Endothelial cell of umbilical vein (primary cell): ENCODE measurements around the gene CUX1. TPM values are rescaled to one million over a fixed set of nuclear protein-coding genes. Genes with fewer than 3 reads are reported as not detected.

Experiments
- BruUV-seq: library from RNA; stranded (reverse); fragments of 400-500 nt; replicated peaks from 2 replicates; lab custom pipeline; 2021; lab: Mats Ljungman, UMichigan
- CTCF ChIA-PET: fragments of 300-600, 350-600 bp; sonication (Branson Sonifier 250); formaldehyde crosslinking; loops from one replicate; lab custom pipeline; 2021; ENCODE audit warnings: antibody characterized with exemption, inconsistent platforms; lab: Charles Lee
- POLR2A ChIA-PET: fragments of 300-600, 350-600 bp; sonication (Branson Sonifier 250); formaldehyde crosslinking; loops from one replicate; lab custom pipeline; 2021; ENCODE audit warnings: antibody characterized with exemption, inconsistent platforms; lab: Charles Lee
- DNase-seq: peaks from one replicate; pipeline ENCODE4 v3.0.0-alpha.2; 2011; ENCODE audit warnings: low read depth, low spot score
- FAIRE-seq: peaks from 2 replicates; lab custom pipeline; 2011; peaks lifted over from hg19 to GRCh38; lab: Jason Lieb, UNC
- H2AFZ ChIP-seq: 2 replicates; pipeline ENCODE4 v1.6.0; 2012; ENCODE audit warnings: low read depth, low read length, control low read depth, inconsistent platforms
- H3K27ac ChIP-seq: 2 replicates; pipeline ENCODE4 v1.5.1; 2011; ENCODE audit warnings: low read depth, mild to moderate bottlenecking, control low read depth, low read length, moderate library complexity; ENCODE audit not compliant: insufficient read depth
- H3K27me3 ChIP-seq, 2 experiments: 2 replicates each; pipeline versions ENCODE4 v1.6.0 to v1.6.1; 2011; ENCODE audit warnings: low read length in 2 of 2, mixed read lengths in 1 of 2; ENCODE audit not compliant: control insufficient read depth in 2 of 2, insufficient read depth in 2 of 2
- H3K36me3 ChIP-seq, 2 experiments: 2 replicates in 1 of 2; 3 replicates in 1 of 2; pipeline ENCODE4 v1.5.1; 2011; ENCODE audit warnings: low read length in 2 of 2, mild to moderate bottlenecking in 1 of 2, moderate library complexity in 1 of 2; ENCODE audit not compliant: control insufficient read depth in 2 of 2, insufficient read depth in 2 of 2; ENCODE audit errors: extremely low read depth in 1 of 2
- H3K4me1 ChIP-seq: 3 replicates; pipeline ENCODE4 v1.5.1; 2011; ENCODE audit warnings: mild to moderate bottlenecking, low read length; ENCODE audit not compliant: control insufficient read depth, insufficient read depth; ENCODE audit errors: extremely low read depth
- H3K4me2 ChIP-seq: 2 replicates; pipeline ENCODE4 v1.6.1; 2011; ENCODE audit warnings: low read length, control low read depth, mixed read lengths; ENCODE audit not compliant: insufficient read depth
- H3K4me3 ChIP-seq, 3 experiments: fragments of 200-600 bp in 1 of 3; sonication (generic), shearing (Covaris generic) in 1 of 3; replicated peaks in 1 of 3; 2 replicates each; pipeline ENCODE4 v1.5.1; 2011 to 2016; ENCODE audit warnings: control low read depth in 3 of 3, low read length in 3 of 3, mild to moderate bottlenecking in 2 of 3, inconsistent platforms in 1 of 3, low read depth in 1 of 3, moderate library complexity in 1 of 3; ENCODE audit not compliant: insufficient read depth in 1 of 3
- H3K79me2 ChIP-seq: 2 replicates; pipeline ENCODE4 v1.6.0; 2012; ENCODE audit warnings: low read length, inconsistent platforms; ENCODE audit not compliant: control insufficient read depth, insufficient read depth
- H3K9ac ChIP-seq: replicated peaks from 2 replicates; pipeline ENCODE3; 2011; ENCODE audit warnings: low read length, control low read depth; ENCODE audit not compliant: insufficient read depth; ENCODE audit errors: extremely low read depth
- H3K9me1 ChIP-seq: replicated peaks from 3 replicates; pipeline ENCODE4 v1.6.0; 2011; ENCODE audit warnings: mild to moderate bottlenecking, low read length; ENCODE audit not compliant: control insufficient read depth, insufficient read depth; ENCODE audit errors: extremely low read depth
- H3K9me3 ChIP-seq: replicated peaks from 2 replicates; pipeline ENCODE4 v1.5.1; 2012; ENCODE audit warnings: low read length, inconsistent platforms; ENCODE audit not compliant: control insufficient read depth, insufficient read depth
- H4K20me1 ChIP-seq: replicated peaks from 2 replicates; pipeline ENCODE3; 2011; ENCODE audit warnings: mild to moderate bottlenecking, low read length; ENCODE audit not compliant: control insufficient read depth, insufficient read depth; ENCODE audit errors: extremely low read depth
- CTCF ChIP-seq, 2 donors: IDR thresholded peaks; 1 replicate in 1 of 2; 2 replicates in 1 of 2; pipeline ENCODE4 v1.5.1; 2011; ENCODE audit warnings: low read length in 2 of 2, mild to moderate bottlenecking in 2 of 2, moderate library complexity in 2 of 2, control low read depth in 1 of 2, inconsistent platforms in 1 of 2, low read depth in 1 of 2; ENCODE audit not compliant: insufficient read depth in 1 of 2; ENCODE audit errors: extremely low read depth in 1 of 2
- EZH2 ChIP-seq: IDR thresholded peaks from 2 replicates; pipeline ENCODE4 v1.6.1; 2012; ENCODE audit warnings: borderline replicate concordance, low read depth, mild to moderate bottlenecking, moderate library complexity, low read length, inconsistent platforms; ENCODE audit not compliant: severe bottlenecking
- FOS ChIP-seq: IDR thresholded peaks from 2 replicates; pipeline ENCODE4 v1.6.1; 2011; ENCODE audit warnings: mild to moderate bottlenecking, low read length, moderate library complexity, borderline replicate concordance; ENCODE audit not compliant: insufficient read depth
- GATA2 ChIP-seq: IDR thresholded peaks from 2 replicates; pipeline ENCODE4 v1.7.0; 2011; ENCODE audit warnings: low read depth, mild to moderate bottlenecking, moderate library complexity, mixed read lengths, low read length; ENCODE audit not compliant: insufficient read length, insufficient read depth
- JUN ChIP-seq: IDR thresholded peaks from 2 replicates; pipeline ENCODE4 v1.6.1; 2011; ENCODE audit warnings: borderline replicate concordance, low read depth; ENCODE audit not compliant: insufficient read length, insufficient read depth
- MAX ChIP-seq: IDR thresholded peaks from 2 replicates; pipeline ENCODE4 v1.6.1; 2011; ENCODE audit not compliant: insufficient read depth, insufficient read length
- MYC ChIP-seq: IDR thresholded peaks from one replicate; pipeline ENCODE4 v1.6.1; 2011; ENCODE audit warnings: mild to moderate bottlenecking, low read depth, low read length
- POLR2A ChIP-seq: IDR thresholded peaks from 2 replicates; pipeline ENCODE4 v1.6.1; 2012; ENCODE audit warnings: low read depth, mild to moderate bottlenecking, control low read depth, low read length
- POLR2AphosphoS5 ChIP-seq: IDR thresholded peaks from 2 replicates; pipeline ENCODE4 v1.6.1; 2012; ENCODE audit warnings: low read depth, mild to moderate bottlenecking, control low read depth, low read length, moderate library complexity; ENCODE audit not compliant: insufficient read depth
- dilution Hi-C: fragments of 300-500 bp; cut with MboI; formaldehyde crosslinking; loops from one replicate; pipeline ENCODE4 v1.15.0; 2019; ENCODE audit warnings: low sequenced_read_pairs; ENCODE audit not compliant: extremely low pct_ligation_motif_present
- intact Hi-C: fragments of 100-400 bp; cut with micrococcal nuclease; formaldehyde crosslinking; loops from one replicate; pipeline ENCODE4 v1.10.0; 2022
- polyA plus RNA-seq, 4 experiments: library from polyadenylated mRNA; depleted of rRNA in 3 of 4; stranded (reverse) in 3 of 4; unstranded in 1 of 4; fragments of >200 nt; gene quantifications; 2 replicates each; pipeline versions ENCODE4 v1.2.1 to v1.2.3, GENCODE V29; 2011 to 2012; ENCODE audit warnings: missing spikeins in 1 of 4
- total RNA-seq: library from RNA; stranded (reverse); gene quantifications from 2 replicates; pipeline ENCODE4 v1.2.3, GENCODE V29; 2021

Gene CUX1
- total and polyA plus RNA-seq, 2 donors (not counting 3 experiments of a cell fraction or from before 2014, with no cell fraction given): 13.8 to 49.8 TPM

- Histone ChIP-seq H3K27ac (no peak overlapping the region), H3K79me2 (peaks cover 52% of the 10 kb centered on the region), H3K9me3 (no peaks in the 10 kb centered on the region), H3K9me1 (no peaks in the 10 kb centered on the region), H4K20me1 (peaks cover 6% of the 10 kb centered on the region), H3K9ac (no peak overlapping the region), H3K36me3 (no peaks in the 10 kb centered on the region), H3K4me1 (no peaks in the 10 kb centered on the region), H3K4me3 (no peak overlapping the region), H2AFZ (no peak overlapping the region), H3K4me2 (no peak overlapping the region), H3K27me3 (no peaks in the 10 kb centered on the region)
- dilution Hi-C loops: no loop called here
- CTCF ChIA-PET: no interaction called here
- intact Hi-C loops: no loop called here
- POLR2A ChIA-PET: no interaction called here
- FAIRE-seq (no peak), DNase-seq (no peak)
- TF ChIP-seq GATA2 (no peak), EZH2 (no peak), FOS (no peak), POLR2A (no peak)
- no TSS peak for BruUV-seq
Observed at GRCh38 chr7:101824440-101824839, 7.0 kb downstream of the CUX1 start.

DNA sequence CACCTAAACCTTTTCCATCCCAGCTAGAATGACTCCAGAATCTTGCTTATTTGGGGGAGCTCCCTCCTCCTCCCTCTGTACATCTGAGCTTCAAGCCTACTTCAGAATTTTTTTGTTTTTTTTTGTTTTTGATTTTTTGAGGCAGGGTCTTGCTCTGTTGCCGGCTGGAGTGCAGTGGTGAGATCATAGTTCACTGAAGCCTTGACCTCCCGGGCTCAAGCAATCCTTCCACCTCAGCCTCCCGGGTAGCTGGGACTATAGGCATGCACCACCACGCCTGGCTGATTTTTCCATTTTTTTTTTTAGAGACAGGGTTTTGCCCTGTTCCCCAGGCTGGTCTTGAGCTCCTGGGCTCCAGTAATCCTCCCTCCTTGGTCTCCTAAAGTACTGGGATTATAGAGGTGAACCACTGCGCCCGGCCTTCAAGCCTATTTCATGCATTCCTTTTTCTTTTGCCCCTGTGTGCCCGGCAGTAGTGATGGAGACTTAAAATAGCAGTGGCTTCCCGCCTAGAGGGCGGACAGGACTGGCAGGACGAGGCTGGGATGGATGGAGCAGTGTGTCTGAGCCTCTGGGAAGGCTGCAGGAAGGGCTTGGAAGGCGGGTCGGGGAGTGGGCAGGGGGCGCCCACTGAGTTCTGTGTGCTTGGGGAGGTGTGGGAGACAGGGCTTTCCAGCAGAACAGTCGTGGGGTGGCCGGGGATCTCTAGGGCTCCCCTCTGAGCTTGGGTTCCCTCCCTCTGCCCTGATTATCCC, 8.8 kb downstream of the CUX1 start:
- Histone ChIP-seq H3K9me3 (no peaks in the 10 kb centered on the region), H3K9me1 (no peaks in the 10 kb centered on the region), H3K27ac (no peak overlapping the region), H3K27me3 (no peaks in the 10 kb centered on the region), H4K20me1 (no peaks in the 10 kb centered on the region), H3K4me2 (no peak overlapping the region), H3K9ac (no peak overlapping the region), H3K4me3 (no peak overlapping the region), H3K36me3 (no peaks in the 10 kb centered on the region), H2AFZ (no peak overlapping the region), H3K4me1 (no peaks in the 10 kb centered on the region), H3K79me2 (peaks cover 51% of the 10 kb centered on the region)
- dilution Hi-C loops: no loop called here
- ChIA-PET POLR2A (no interaction called here), CTCF (interaction anchor here (1.1 kb wide), 1 partner anchor 409 kb away, joined by 3 read pairs; no protein-coding TSS in a partner anchor)
- no peak for FAIRE-seq
- DNase-seq: no peak
- intact Hi-C loops: no loop called here
- TF ChIP-seq CTCF (IDR thresholded peaks at IDR 0.05; ENCODE audit: extremely low read depth in 1 of 2, insufficient read depth in 1 of 2, low read depth in 1 of 2, low read length in 2 of 2) (no peak), FOS (no peak), JUN (no peak), POLR2A (no peak), MYC (no peak), POLR2AphosphoS5 (no peak), GATA2 (no peak), MAX (no peak), EZH2 (no peak)
- BruUV-seq: no TSS peak
